GM12878 (cell line): ENCODE data around the gene LRRC8B. TPM values are rescaled to one million over a fixed set of nuclear protein-coding genes. Genes with fewer than 3 reads are reported as not detected.

ENCODE experiments used
- ATAC-seq: fragments of 200-7000 bp; cut with Tn5 transposase; 3 replicates; pipeline ENCODE4 v1.9.1; 2020; ENCODE audit warnings: mild to moderate bottlenecking, moderate library complexity
- BruUV-seq: library from RNA; stranded (reverse); fragments of 400-500 nt; replicated peaks from 2 replicates; lab custom pipeline; 2021; lab: Mats Ljungman, UMichigan
- CTCF ChIA-PET: fragments of 300-600 bp; sonication (Branson Sonifier 250); formaldehyde crosslinking; extraction: SDS; loops from one replicate; lab custom pipeline; 2021; ENCODE audit warnings: inconsistent platforms; lab: Yijun Ruan, JAX
- POLR2A ChIA-PET: fragments of 350-600 bp; formaldehyde crosslinking; extraction: SDS; loops from one replicate; lab custom pipeline; 2021; ENCODE audit warnings: inconsistent platforms; lab: Charles Lee
- RAD21 ChIA-PET: fragments of 300-600 bp; sonication (Branson Sonifier 250); formaldehyde crosslinking; loops from one replicate; lab custom pipeline; 2023; ENCODE audit warnings: antibody characterized with exemption; ENCODE audit not compliant: unreplicated experiment; lab: Charles Lee
- SMC1A ChIA-PET: fragments of 300-600 bp; sonication (Branson Sonifier 250); formaldehyde crosslinking; loops from one replicate; lab custom pipeline; 2023; ENCODE audit not compliant: unreplicated experiment, uncharacterized antibody; lab: Charles Lee
- DNase-seq: peaks from one replicate; pipeline ENCODE4 v3.0.0-alpha.2; 2011; ENCODE audit warnings: low read depth, low spot score
- FAIRE-seq: peaks from 3 replicates; lab custom pipeline; 2011; peaks lifted over from hg19 to GRCh38; lab: Jason Lieb, UNC
- H2AFZ ChIP-seq: 2 replicates; pipeline ENCODE4 v1.6.0; 2011; ENCODE audit warnings: low read depth, low read length, control low read depth; ENCODE audit not compliant: control insufficient read depth
- H3K27ac ChIP-seq: 2 replicates; pipeline ENCODE4 v1.5.1; 2011; ENCODE audit warnings: control low read depth; ENCODE audit not compliant: control insufficient read depth, insufficient read depth
- H3K27me3 ChIP-seq, 2 experiments: replicated peaks in 1 of 2; 2 replicates each; pipeline versions ENCODE4 v1.6.0 to v1.6.1; 2011; ENCODE audit warnings: low read length in 1 of 2; ENCODE audit not compliant: control insufficient read depth in 2 of 2, insufficient read depth in 2 of 2
- H3K36me3 ChIP-seq, 2 experiments: 2 replicates each; pipeline ENCODE4 v1.5.1; 2011; ENCODE audit warnings: low read length in 1 of 2; ENCODE audit not compliant: control insufficient read depth in 2 of 2, insufficient read depth in 2 of 2
- H3K4me1 ChIP-seq: 2 replicates; pipeline ENCODE4 v1.6.1; 2011; ENCODE audit warnings: mild to moderate bottlenecking, low read length, moderate library complexity, mixed read lengths; ENCODE audit not compliant: control insufficient read depth, insufficient read depth
- H3K4me2 ChIP-seq: 2 replicates; pipeline ENCODE4 v1.6.0; 2011; ENCODE audit warnings: control low read depth; ENCODE audit not compliant: control insufficient read depth, insufficient read depth
- H3K4me3 ChIP-seq: fragments of 200-600 bp; sonication (generic); 2 replicates; pipeline ENCODE4 v1.5.1; 2016
- H3K79me2 ChIP-seq: 2 replicates; pipeline ENCODE4 v1.6.0; 2011; ENCODE audit warnings: low read length; ENCODE audit not compliant: control insufficient read depth, insufficient read depth
- H3K9ac ChIP-seq: 2 replicates; pipeline ENCODE4 v1.8.0; 2011; ENCODE audit warnings: low read length, control low read depth, mixed read lengths; ENCODE audit not compliant: control insufficient read depth, insufficient read depth
- H3K9me3 ChIP-seq: replicated peaks from 3 replicates; pipeline ENCODE4 v1.5.1; 2011; ENCODE audit warnings: mild to moderate bottlenecking, low read length; ENCODE audit not compliant: control insufficient read depth, insufficient read depth
- H4K20me1 ChIP-seq: 2 replicates; pipeline ENCODE4 v1.6.0; 2011; ENCODE audit not compliant: control insufficient read depth, insufficient read depth
- ATF7 ChIP-seq: fragments of 450-650 bp; IDR thresholded peaks from 2 replicates; pipeline ENCODE4 v1.6.1; 2016; ENCODE audit warnings: low read depth, mild to moderate bottlenecking
- CTCF ChIP-seq, 3 experiments: IDR thresholded peaks in 2 of 3; conservative IDR thresholded peaks in 1 of 3; 2 replicates each; pipeline ENCODE4 v1.5.1; 2011; ENCODE audit warnings: low read depth in 3 of 3, low read length in 3 of 3, mild to moderate bottlenecking in 3 of 3, control low read depth in 2 of 3, moderate library complexity in 2 of 3, inconsistent platforms in 1 of 3, mixed read lengths in 1 of 3; ENCODE audit not compliant: control insufficient read depth in 2 of 3, insufficient read depth in 1 of 3; ENCODE audit errors: extremely low read depth in 1 of 3
- IRF4 ChIP-seq: IDR thresholded peaks from 2 replicates; pipeline ENCODE4 v1.6.1; 2011; ENCODE audit warnings: low read depth, low read length
- MYC ChIP-seq: IDR thresholded peaks from 2 replicates; pipeline ENCODE4 v1.6.1; 2011; ENCODE audit warnings: mild to moderate bottlenecking, low read length, moderate library complexity, inconsistent platforms; ENCODE audit not compliant: insufficient read depth, insufficient replicate concordance, insufficient read length, severe bottlenecking
- NR2C1 ChIP-seq: fragments of 450-650 bp; IDR thresholded peaks from 2 replicates; pipeline ENCODE4 v1.6.1; 2017; ENCODE audit warnings: antibody characterized with exemption, mild to moderate bottlenecking, moderate library complexity
- RAD21 ChIP-seq: IDR thresholded peaks from 2 replicates; pipeline ENCODE4 v1.6.1; 2011; ENCODE audit warnings: mild to moderate bottlenecking, low read depth, low read length, moderate library complexity; ENCODE audit not compliant: insufficient read depth
- RBBP5 ChIP-seq: fragments of 200-600 bp; sonication (generic); conservative IDR thresholded peaks from 2 replicates; pipeline ENCODE4 v1.6.1; 2016
- RCOR1 ChIP-seq: conservative IDR thresholded peaks from 2 replicates; pipeline ENCODE4 v1.6.1; 2012; ENCODE audit warnings: low read depth, low read length, improper control_type of control experiment
- RUNX3 ChIP-seq: IDR thresholded peaks from 2 replicates; pipeline ENCODE4 v1.6.1; 2012; ENCODE audit warnings: low read length, inconsistent platforms
- SMC3 ChIP-seq: IDR thresholded peaks from 2 replicates; pipeline ENCODE4 v1.6.1; 2011; ENCODE audit warnings: low read length, improper control_type of control experiment, borderline replicate concordance
- STAT3 ChIP-seq: IDR thresholded peaks from 2 replicates; pipeline ENCODE4 v1.6.1; 2011; ENCODE audit warnings: low read depth, low read length, improper control_type of control experiment
- SUPT20H ChIP-seq: IDR thresholded peaks from 2 replicates; pipeline ENCODE4 v1.6.1; 2011; ENCODE audit warnings: low read depth, mild to moderate bottlenecking, low read length, moderate library complexity, borderline replicate concordance; ENCODE audit not compliant: control insufficient read depth
- SUZ12 ChIP-seq: fragments of 200-600 bp; sonication (generic); IDR thresholded peaks from one replicate; pipeline ENCODE4 v1.6.1; 2018; ENCODE audit warnings: antibody characterized with exemption, mild to moderate bottlenecking; ENCODE audit not compliant: unreplicated experiment
- TCF12 ChIP-seq: IDR thresholded peaks from 2 replicates; pipeline ENCODE4 v1.6.1; 2011; ENCODE audit warnings: low read depth, mild to moderate bottlenecking, low read length
- USF2 ChIP-seq: IDR thresholded peaks from 2 replicates; pipeline ENCODE4 v1.6.1; 2011; ENCODE audit warnings: low read depth, low read length, improper control_type of control experiment, borderline replicate concordance
- WRNIP1 ChIP-seq: IDR thresholded peaks from 2 replicates; pipeline ENCODE4 v1.6.1; 2011; ENCODE audit warnings: low read depth, low read length, improper control_type of control experiment, borderline replicate concordance
- WGBS: methylation state at CpG from one replicate; pipeline ENCODE4 v1.1.6; 2016; ENCODE audit warnings: low lambda C conversion rate; ENCODE audit not compliant: insufficient replicate concordance, insufficient coverage; ENCODE audit errors: missing lambda C conversion rate; 5-methylcytosine and 5-hydroxymethylcytosine counted together
- in situ Hi-C: fragments of 300-500 bp; cut with MboI; formaldehyde crosslinking; loops from 9 replicates; pipeline ENCODE4 v1.14.3; 2018; ENCODE audit warnings: mixed read lengths
- intact Hi-C: fragments of 100-400 bp; cut with micrococcal nuclease; formaldehyde crosslinking; loops from one replicate; pipeline ENCODE4 v1.14.2; 2022; ENCODE audit not compliant: unreplicated experiment
- polyA plus RNA-seq, 11 experiments: library from polyadenylated mRNA; depleted of rRNA in 4 of 11; unstranded in 6 of 11; stranded (reverse) in 5 of 11; fragments of >200 nt; fragmentation: Nextera tagmentation in 4 of 11; fragmentation: Illumina TruSeq in 1 of 11; extraction: Ambion mirVana in 4 of 11; extraction: Trizol in 1 of 11; gene quantifications; 1 replicate in 1 of 11; 2 replicates in 10 of 11; pipeline versions ENCODE4 v1.2.1 to v1.2.3, GENCODE V29; 2011 to 2016; ENCODE audit warnings: inconsistent platforms in 2 of 11, missing spikeins in 2 of 11, low read depth in 1 of 11
- total RNA-seq, 4 experiments: library from RNA; depleted of rRNA in 3 of 4; stranded (reverse); fragments of >200 nt in 3 of 4; fragmentation: Illumina TruSeq in 1 of 4; extraction: Trizol in 1 of 4; gene quantifications; 2 replicates each; pipeline versions ENCODE4 v1.2.1 to v1.2.3, GENCODE V29; 2013 to 2021

Gene LRRC8B
- total and polyA plus RNA-seq, 10 of the 15 experiments (the other 5 are each of a cell fraction or from before 2014, with no cell fraction given) = 1.3 to 9.2 (median 5.4) TPM

GRCh38 chr1:89518221-89518631, 6.4 kb upstream of the LRRC8B start (continued):
- no peak for TF ChIP-seq ATF7
- TF ChIP-seq RAD21 = no peak
- TF ChIP-seq SUPT20H = no peak
- no peak for TF ChIP-seq TCF12
- TF ChIP-seq, all 136 proteins: peak for 0

- no peak overlapping the region for H3K9ac ChIP-seq
- H3K4me3 ChIP-seq = no peak overlapping the region
- H3K27ac ChIP-seq = no peak overlapping the region
- peaks cover 2% of the 10 kb centered on the region for H3K79me2 ChIP-seq
- H3K36me3 ChIP-seq = no peaks in the 10 kb centered on the region
- no TSS peak for BruUV-seq
- no peak overlapping the region for H3K4me2 ChIP-seq
- ChIA-PET SMC1A (interaction anchor here (1.0 to 5.1 kb wide), 8 partner anchors 65 to 243 kb away, joined by 3 to 29 read pairs (median 5); no protein-coding TSS in a partner anchor), RAD21 (interaction anchor here (0.8 to 2.7 kb wide), 3 partner anchors 91 to 430 kb away, joined by 3 to 8 read pairs (median 7); no protein-coding TSS in a partner anchor), POLR2A (no interaction called here), CTCF (interaction anchor here (0.9 to 7.1 kb wide), 11 partner anchors 57 to 272 kb away, joined by 3 to 80 read pairs (median 4); no protein-coding TSS in a partner anchor)
- 95% methylated on average over 1 of the region's 1 CpG for WGBS
- no peaks in the 10 kb centered on the region; the same call in 2 of the 3 replicates for H3K9me3 ChIP-seq
- DNase-seq (no peak), ATAC-seq (peak; percentile 49), FAIRE-seq (peak; percentile 73)
- no peaks in the 10 kb centered on the region for H3K27me3 ChIP-seq
- no peak overlapping the region for H2AFZ ChIP-seq
- H3K4me1 ChIP-seq = 0 out of 2 replicates have a peak, but pooled peaks cover 4% of the 10 kb centered on the region
- intact Hi-C loops = loop anchor here (1.0 to 5.0 kb wide), 3 partner anchors 79 to 302 kb away; partner anchors contain the start of gene LRRC8D
- in situ Hi-C loops = loop anchor here (5.0 to 25.0 kb wide), 2 partner anchors 77 to 467 kb away; partner anchors contain the start of gene ZNF326
- H4K20me1 ChIP-seq = no peaks in the 10 kb centered on the region
- no peak for TF ChIP-seq STAT3
- TF ChIP-seq USF2 = no peak
- TF ChIP-seq NR2C1 = no peak
- TF ChIP-seq RUNX3 = peak; percentile 26; the same call in 1 of the 2 replicates
- TF ChIP-seq WRNIP1 = no peak
- no peak for TF ChIP-seq MYC
- TF ChIP-seq SUZ12 = no peak
- peak; percentile 79 for TF ChIP-seq SMC3
- TF ChIP-seq RCOR1 = no peak
- no peak for TF ChIP-seq IRF4
- peak; percentile 74 to 80 (median 75) for TF ChIP-seq CTCF (IDR thresholded peaks at IDR 0.05 in 2 of 3, conservative IDR thresholded peaks at IDR 0.05 in 1 of 3; ENCODE audit: control insufficient read depth in 2 of 3, extremely low read depth in 1 of 3, insufficient read depth in 1 of 3, low read depth in 3 of 3, low read length in 3 of 3)
- no peak for TF ChIP-seq RBBP5
Observed at GRCh38 chr1:89519779-89520358, 4.8 kb upstream of the LRRC8B start.
